CD4-positive, alpha-beta memory T cell (primary cell): ENCODE data around the gene LILRB1. TPM values are rescaled to one million over a fixed set of nuclear protein-coding genes. Genes with fewer than 3 reads are reported as not detected.

Source experiments
- CTCF ChIA-PET: fragments of 350-600 bp; sonication (Branson Sonifier 250); formaldehyde crosslinking; loops from one replicate; lab custom pipeline; 2021; ENCODE audit warnings: inconsistent platforms; ENCODE audit not compliant: partially characterized antibody; lab: Charles Lee
- POLR2A ChIA-PET: fragments of 350-600 bp; sonication (Branson Sonifier 250); formaldehyde crosslinking; loops from one replicate; lab custom pipeline; 2021; ENCODE audit not compliant: partially characterized antibody; lab: Charles Lee
- DNase-seq, 5 donors: peaks; one replicate each; pipeline versions ENCODE4 v3.0.0 to v3.0.0-alpha.2; 2020 to 2022; ENCODE audit warnings: mixed read lengths in 1 of 5
- H3K27ac ChIP-seq: one replicate; pipeline ENCODE4 v1.7.0; 2013; ENCODE audit warnings: low read depth, low read length
- H3K27me3 ChIP-seq: 2 replicates; pipeline ENCODE4 v1.7.0; 2013; ENCODE audit warnings: mild to moderate bottlenecking, low read length, moderate library complexity; ENCODE audit not compliant: insufficient read depth
- H3K36me3 ChIP-seq: 2 replicates; pipeline ENCODE4 v1.7.0; 2013; ENCODE audit warnings: mild to moderate bottlenecking, low read length, moderate library complexity; ENCODE audit not compliant: insufficient read depth
- H3K4me1 ChIP-seq: 2 replicates; pipeline ENCODE4 v1.7.0; 2013; ENCODE audit warnings: mild to moderate bottlenecking, low read length, moderate library complexity; ENCODE audit not compliant: insufficient read depth
- H3K4me3 ChIP-seq, 2 donors: one replicate each; pipeline ENCODE4 v1.7.0; 2013; ENCODE audit warnings: low read length in 2 of 2, mild to moderate bottlenecking in 1 of 2
- H3K9me3 ChIP-seq, 2 donors: one replicate each; pipeline ENCODE4 v1.7.0; 2013; ENCODE audit warnings: low read length in 2 of 2, control low read depth in 1 of 2; ENCODE audit not compliant: control insufficient read depth in 1 of 2
- H3K27ac Mint-ChIP-seq, 7 donors: one replicate each; pipeline ENCODE4 v1.8.0; 2020 to 2021; ENCODE audit warnings: mixed read lengths in 7 of 7, mild to moderate bottlenecking in 6 of 7, inconsistent platforms in 3 of 7, moderate library complexity in 3 of 7
- H3K27me3 Mint-ChIP-seq, 2 donors: one replicate each; pipeline ENCODE4 v1.8.0; 2020 to 2021; ENCODE audit warnings: mixed read lengths in 2 of 2
- H3K36me3 Mint-ChIP-seq, 2 donors: one replicate each; pipeline ENCODE4 v1.8.0; 2020 to 2021; ENCODE audit warnings: mixed read lengths in 2 of 2, inconsistent platforms in 1 of 2, mild to moderate bottlenecking in 1 of 2
- H3K4me1 Mint-ChIP-seq, 4 donors: one replicate each; pipeline ENCODE4 v1.8.0; 2020 to 2021; ENCODE audit warnings: mixed read lengths in 4 of 4, mild to moderate bottlenecking in 1 of 4
- H3K4me3 Mint-ChIP-seq, 8 donors: one replicate each; pipeline ENCODE4 v1.8.0; 2020 to 2021; ENCODE audit warnings: mixed read lengths in 8 of 8, mild to moderate bottlenecking in 7 of 8, moderate library complexity in 6 of 8, inconsistent platforms in 3 of 8
- H3K9me3 Mint-ChIP-seq, 8 donors: one replicate each; pipeline ENCODE4 v1.8.0; 2020 to 2021; ENCODE audit warnings: mixed read lengths in 8 of 8, mild to moderate bottlenecking in 5 of 8, inconsistent platforms in 3 of 8, moderate library complexity in 1 of 8
- intact Hi-C: fragments of 100-400 bp; cut with micrococcal nuclease; formaldehyde crosslinking; loops from one replicate; pipeline ENCODE4 v1.15.1; 2023
- polyA plus RNA-seq, 2 donors: library from polyadenylated mRNA; unstranded; fragments of 300-500 nt; fragmentation: Illumina TruSeq; gene quantifications; one replicate each; pipeline ENCODE4 v1.2.3, GENCODE V29; 2021
- total RNA-seq, 2 experiments: library from RNA; stranded (reverse); gene quantifications; one replicate each; pipeline ENCODE4 v1.2.3, GENCODE V29; 2021

Gene LILRB1
- total and polyA plus RNA-seq, 4 experiments from 2014 or later, result 0.34 to 1.6 (median 0.64) TPM; not detected in 1

DNA sequence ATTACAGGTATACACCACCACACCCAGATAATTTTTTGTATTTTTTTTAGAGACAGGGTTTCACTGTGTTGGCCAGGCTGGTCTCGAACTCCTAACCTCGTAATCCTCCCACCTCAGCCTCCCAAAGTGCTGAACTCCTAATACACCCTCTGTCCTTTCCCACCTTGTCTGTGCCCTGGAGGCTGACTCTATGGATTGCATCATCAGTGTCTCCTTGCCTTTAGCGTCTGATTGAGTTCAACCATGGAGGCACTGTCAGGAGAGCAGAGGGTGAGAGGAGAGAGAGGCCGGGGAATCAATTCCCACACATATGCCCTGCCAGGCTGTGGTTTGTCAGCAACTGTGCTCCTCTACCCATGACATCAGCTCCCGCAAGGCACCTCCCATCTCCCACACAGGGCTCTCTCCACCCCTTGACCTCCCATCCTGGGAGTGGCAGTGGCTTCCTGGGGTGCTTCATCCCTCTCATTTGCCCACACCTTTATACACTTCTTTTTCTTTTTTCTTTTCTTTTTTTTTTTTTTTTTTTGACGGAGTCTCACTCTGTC, 19.9 kb downstream of the LILRB1 start:
- Histone ChIP-seq H3K27me3 (no peaks in the 10 kb centered on the region), H3K4me1 (no peaks in the 10 kb centered on the region), H3K9me3 (no peaks in the 10 kb centered on the region), H3K4me3 (no peak overlapping the region), H3K27ac (no peak overlapping the region), H3K36me3 (no peaks in the 10 kb centered on the region)
- Mint-ChIP-seq H3K27ac (no peak overlapping the region), H3K36me3 (no peaks in the 10 kb centered on the region), H3K27me3 (peaks cover 8 to 16% of the 10 kb centered on the region in 2 donors), H3K4me1 (no peaks in the 10 kb centered on the region), H3K9me3 (no peaks in the 10 kb centered on the region), H3K4me3 (no peak overlapping the region)
- no peak for DNase-seq
- intact Hi-C loops, result no loop called here
- CTCF ChIA-PET, result no interaction called here
- POLR2A ChIA-PET, result no interaction called here

DNA sequence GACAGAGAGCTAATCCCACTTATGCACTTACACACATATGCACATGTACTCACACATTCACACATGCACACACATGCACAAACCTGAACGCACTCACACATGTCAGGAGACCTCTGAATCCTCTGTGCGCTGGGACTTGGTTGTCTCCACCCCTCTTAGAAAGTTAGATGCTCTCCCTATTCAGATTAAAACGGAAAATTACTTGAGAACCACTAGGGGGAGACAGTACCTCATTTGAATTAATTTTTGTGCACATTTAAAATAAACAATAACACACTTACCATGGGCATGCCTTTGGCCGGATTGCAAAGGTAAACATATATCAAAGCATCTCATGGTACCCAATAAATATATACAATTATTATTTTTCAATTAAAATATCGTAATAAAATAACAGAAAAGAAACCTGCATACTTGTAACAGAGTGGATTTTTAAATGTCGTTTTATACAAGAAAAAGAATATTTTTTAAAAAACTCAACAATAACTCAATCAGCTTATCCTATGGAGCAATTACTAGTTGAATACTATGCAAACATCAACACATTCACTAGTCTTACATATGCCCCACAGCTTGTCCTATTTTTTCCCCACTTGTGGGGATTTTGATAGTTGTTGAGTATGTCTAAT, 23.0 kb downstream of the LILRB1 start:
- no peaks in the 10 kb centered on the region for H3K36me3 ChIP-seq
- no peaks in the 10 kb centered on the region for H3K4me1 Mint-ChIP-seq
- H3K4me1 ChIP-seq, result no peaks in the 10 kb centered on the region
- CTCF ChIA-PET, result interaction anchor here (0.6 to 3.9 kb wide), 7 partner anchors 17 to 861 kb away, joined by 3 to 24 read pairs (median 5); no protein-coding TSS in a partner anchor
- peak in 1 of 5 donors; percentile 20 for DNase-seq
- intact Hi-C loops, result no loop called here
- H3K36me3 Mint-ChIP-seq, result no peaks in the 10 kb centered on the region
- H3K27ac ChIP-seq, result no peak overlapping the region
- H3K9me3 Mint-ChIP-seq, result peaks cover 0 to 2% (median 0%) of the 10 kb centered on the region in 8 donors
- no peaks in the 10 kb centered on the region for H3K9me3 ChIP-seq
- no peak overlapping the region for H3K27ac Mint-ChIP-seq
- H3K4me3 ChIP-seq, result no peak overlapping the region
- POLR2A ChIA-PET, result no interaction called here
- H3K27me3 Mint-ChIP-seq, result peaks cover 9 to 18% of the 10 kb centered on the region in 2 donors
- H3K27me3 ChIP-seq, result no peaks in the 10 kb centered on the region
- H3K4me3 Mint-ChIP-seq, result no peak overlapping the region

DNA sequence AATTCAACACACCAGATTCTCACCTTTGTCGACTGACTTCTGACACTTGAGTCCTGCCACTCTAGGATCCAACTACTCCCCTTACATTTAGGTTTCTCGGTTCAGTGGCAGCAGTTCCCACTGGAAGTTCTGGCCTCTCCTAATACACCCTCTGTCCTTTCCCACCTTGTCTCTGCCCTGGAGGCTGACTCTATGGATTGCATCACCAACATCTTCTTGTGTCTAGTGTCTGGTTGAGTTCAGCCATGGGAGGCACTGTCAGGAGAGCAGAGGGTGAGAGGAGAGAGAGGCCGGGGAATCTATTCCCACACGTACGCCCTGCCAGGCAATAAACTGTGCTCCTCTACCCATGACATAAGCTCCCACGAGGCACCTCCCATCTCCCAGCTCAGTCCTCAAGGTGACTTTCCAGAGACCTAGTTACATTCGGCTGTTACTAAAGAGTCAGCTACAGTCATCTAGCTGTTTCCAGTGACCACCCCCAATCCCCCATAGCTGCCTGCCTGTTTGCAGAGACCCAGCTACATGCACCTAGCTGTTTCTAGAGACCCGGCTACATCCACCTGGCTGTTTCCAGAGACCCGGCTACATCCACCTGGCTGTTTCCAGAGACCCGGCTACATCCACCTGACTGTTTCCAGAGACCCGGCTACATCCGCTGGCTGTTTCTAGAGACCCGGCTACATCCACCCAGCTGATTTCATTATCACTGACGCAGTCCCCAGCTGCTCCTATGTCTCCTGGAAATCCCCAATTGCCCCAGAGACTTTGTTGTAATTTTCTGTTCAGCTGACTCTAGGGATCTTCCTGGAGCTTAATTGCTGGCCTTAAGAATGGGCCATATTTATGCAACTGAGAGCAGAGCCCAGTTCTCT, 24.4 kb downstream of the LILRB1 start:
- Histone ChIP-seq H3K9me3 (no peaks in the 10 kb centered on the region), H3K27ac (no peak overlapping the region), H3K4me3 (no peak overlapping the region), H3K4me1 (no peaks in the 10 kb centered on the region), H3K36me3 (no peaks in the 10 kb centered on the region), H3K27me3 (no peaks in the 10 kb centered on the region)
- Mint-ChIP-seq H3K27ac (no peak overlapping the region), H3K9me3 (peaks cover 0 to 4% (median 0%) of the 10 kb centered on the region in 8 donors), H3K4me1 (no peaks in the 10 kb centered on the region), H3K36me3 (no peaks in the 10 kb centered on the region), H3K27me3 (peaks cover 8 to 24% of the 10 kb centered on the region in 2 donors), H3K4me3 (no peak overlapping the region)
- no peak for DNase-seq
- CTCF ChIA-PET, result interaction anchor here (1.3 to 3.9 kb wide), 4 partner anchors 16 to 173 kb away, joined by 3 to 24 read pairs (median 10); no protein-coding TSS in a partner anchor
- intact Hi-C loops, result no loop called here
- POLR2A ChIA-PET, result no interaction called here

DNA sequence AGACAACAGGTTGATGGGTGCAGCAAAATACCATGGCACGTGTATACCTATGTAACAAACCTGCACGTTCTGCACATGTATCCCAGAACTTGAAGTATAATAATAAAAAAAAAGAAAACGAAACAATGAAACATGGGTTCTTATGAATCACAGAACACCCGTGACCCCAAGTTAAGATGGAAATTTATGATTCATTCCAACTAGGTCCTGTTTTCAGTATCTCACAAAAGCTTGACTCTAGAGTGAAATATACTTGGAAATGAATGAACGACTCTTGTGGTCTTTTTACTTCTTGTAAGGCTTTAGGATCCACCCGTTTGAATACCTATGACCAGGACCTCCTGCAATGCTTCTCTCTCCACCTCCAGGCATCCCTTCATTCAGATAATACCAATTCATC, 29.0 kb downstream of the LILRB1 start:
- no peak overlapping the region for H3K27ac Mint-ChIP-seq
- POLR2A ChIA-PET, result no interaction called here
- no peaks in the 10 kb centered on the region for H3K4me1 ChIP-seq
- no peaks in the 10 kb centered on the region for H3K27me3 ChIP-seq
- H3K9me3 ChIP-seq, result no peaks in the 10 kb centered on the region
- peaks cover 0 to 5% (median 0%) of the 10 kb centered on the region in 8 donors for H3K9me3 Mint-ChIP-seq
- no peak overlapping the region for H3K27ac ChIP-seq
- no peaks in the 10 kb centered on the region for H3K36me3 Mint-ChIP-seq
- H3K4me1 Mint-ChIP-seq, result no peaks in the 10 kb centered on the region
- no peak for DNase-seq
- H3K27me3 Mint-ChIP-seq, result peaks cover 12 to 28% of the 10 kb centered on the region in 2 donors
- intact Hi-C loops, result no loop called here
- H3K4me3 ChIP-seq, result no peak overlapping the region
- CTCF ChIA-PET, result no interaction called here
- no peak overlapping the region for H3K4me3 Mint-ChIP-seq
- H3K36me3 ChIP-seq, result no peaks in the 10 kb centered on the region

DNA sequence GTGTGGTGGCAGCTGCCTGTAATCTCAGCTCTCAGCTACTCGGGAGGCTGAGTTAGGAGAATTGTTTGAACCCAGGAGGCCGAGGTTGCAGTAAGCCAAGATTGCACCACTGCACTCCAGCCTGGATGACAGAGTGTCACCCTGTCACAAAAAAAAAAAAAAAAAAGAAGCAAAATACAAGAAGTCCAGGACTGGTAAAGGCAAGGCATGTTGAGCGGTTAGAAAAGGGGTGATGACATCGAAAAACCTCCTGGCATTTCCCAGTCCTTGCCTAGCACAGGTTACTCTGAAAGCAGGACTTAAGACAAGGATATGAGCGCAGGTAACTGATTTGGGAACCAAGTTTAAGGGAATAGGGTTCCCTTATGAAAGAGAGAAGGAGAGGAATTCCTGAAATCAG, 30.0 kb downstream of the LILRB1 start:
- H3K27me3 Mint-ChIP-seq, result peaks cover 12 to 27% of the 10 kb centered on the region in 2 donors
- H3K4me3 Mint-ChIP-seq, result no peak overlapping the region
- no peak overlapping the region for H3K27ac ChIP-seq
- ChIA-PET POLR2A (no interaction called here), CTCF (no interaction called here)
- no peaks in the 10 kb centered on the region for H3K27me3 ChIP-seq
- no peaks in the 10 kb centered on the region for H3K4me1 Mint-ChIP-seq
- H3K27ac Mint-ChIP-seq, result no peak overlapping the region
- peaks cover 0 to 5% (median 0%) of the 10 kb centered on the region in 8 donors for H3K9me3 Mint-ChIP-seq
- no peaks in the 10 kb centered on the region for H3K36me3 Mint-ChIP-seq
- no peaks in the 10 kb centered on the region for H3K9me3 ChIP-seq
- no peak for DNase-seq
- no peaks in the 10 kb centered on the region for H3K4me1 ChIP-seq
- no peaks in the 10 kb centered on the region for H3K36me3 ChIP-seq
- intact Hi-C loops, result no loop called here
- no peak overlapping the region for H3K4me3 ChIP-seq

DNA sequence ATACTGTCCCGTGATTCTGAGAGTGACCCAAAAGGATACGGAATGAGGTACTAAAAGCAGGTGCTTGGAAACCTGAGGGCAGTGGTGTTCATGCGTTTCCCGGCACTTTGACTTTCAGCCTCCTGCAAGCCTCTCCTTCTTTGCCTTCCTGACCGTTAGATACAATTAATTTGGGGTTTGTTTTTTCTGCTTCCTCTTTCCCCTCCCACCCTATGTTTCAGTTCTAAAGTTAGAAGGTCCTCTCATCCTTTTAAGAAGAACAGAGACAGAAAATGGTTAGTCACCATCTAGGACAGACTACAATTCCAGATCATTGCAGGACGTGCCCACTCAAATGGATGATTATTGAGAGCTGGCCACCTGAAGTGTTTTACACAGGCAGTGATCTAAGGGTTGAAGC, 30.7 kb downstream of the LILRB1 start:
- intact Hi-C loops, result no loop called here
- H3K4me1 ChIP-seq, result no peaks in the 10 kb centered on the region
- Mint-ChIP-seq H3K4me3 (no peak overlapping the region), H3K9me3 (peaks cover 0 to 6% (median 2%) of the 10 kb centered on the region in 8 donors), H3K36me3 (no peaks in the 10 kb centered on the region), H3K27ac (no peak overlapping the region), H3K27me3 (peaks cover 12 to 27% of the 10 kb centered on the region in 2 donors), H3K4me1 (no peaks in the 10 kb centered on the region)
- no peak for DNase-seq
- ChIA-PET CTCF (no interaction called here), POLR2A (no interaction called here)
- no peak overlapping the region for H3K4me3 ChIP-seq
- no peaks in the 10 kb centered on the region for H3K27me3 ChIP-seq
- no peaks in the 10 kb centered on the region for H3K36me3 ChIP-seq
- no peaks in the 10 kb centered on the region for H3K9me3 ChIP-seq
- no peak overlapping the region for H3K27ac ChIP-seq

DNA sequence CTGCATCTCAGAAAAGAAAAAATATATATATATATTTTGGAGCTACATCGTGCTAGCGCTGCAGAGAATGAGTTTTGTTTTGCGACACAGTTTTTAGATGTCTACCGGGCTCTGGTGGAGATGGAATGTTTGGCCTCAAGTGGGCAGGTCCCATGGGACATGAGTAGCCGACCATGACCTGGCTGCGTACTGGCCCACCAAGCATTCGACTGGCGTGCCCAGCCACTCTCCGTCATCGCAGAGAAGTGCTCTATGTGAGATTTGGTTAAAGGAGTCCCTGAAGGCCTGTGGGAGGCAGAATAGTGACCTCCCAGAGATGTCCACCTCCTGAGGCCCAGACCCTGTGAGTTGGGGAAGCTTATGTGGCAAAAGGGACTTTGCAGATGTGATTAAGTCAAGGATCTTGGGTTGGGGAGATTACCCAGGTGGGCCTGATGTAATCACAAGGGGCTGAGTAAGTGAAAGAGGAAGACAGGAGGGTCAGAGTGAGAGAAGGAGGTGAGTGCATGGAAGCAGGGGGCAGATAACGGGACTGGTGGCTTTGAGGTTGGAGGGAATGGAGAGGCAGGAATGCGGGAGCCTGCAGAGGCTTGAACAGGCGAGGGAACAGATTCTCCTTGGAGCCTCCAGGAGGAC, 31.7 kb downstream of the LILRB1 start:
- no peak overlapping the region for H3K4me3 Mint-ChIP-seq
- no peak overlapping the region for H3K27ac Mint-ChIP-seq
- peaks cover 12 to 23% of the 10 kb centered on the region in 2 donors for H3K27me3 Mint-ChIP-seq
- no peak overlapping the region for H3K27ac ChIP-seq
- H3K4me1 ChIP-seq, result no peaks in the 10 kb centered on the region
- no peaks in the 10 kb centered on the region for H3K36me3 Mint-ChIP-seq
- POLR2A ChIA-PET, result no interaction called here
- no peaks in the 10 kb centered on the region for H3K27me3 ChIP-seq
- H3K9me3 ChIP-seq, result no peaks in the 10 kb centered on the region
- H3K36me3 ChIP-seq, result no peaks in the 10 kb centered on the region
- CTCF ChIA-PET, result interaction anchor here (0.7 to 1.2 kb wide), 3 partner anchors 11 to 21 kb away, joined by 3 to 5 read pairs (median 4); no protein-coding TSS in a partner anchor
- H3K4me3 ChIP-seq, result no peak overlapping the region
- H3K9me3 Mint-ChIP-seq, result peaks cover 0 to 14% (median 3%) of the 10 kb centered on the region in 8 donors
- intact Hi-C loops, result no loop called here
- H3K4me1 Mint-ChIP-seq, result no peaks in the 10 kb centered on the region
- no peak for DNase-seq
